NCI-H2196 treated with DMSO at 0.1 percent for 48 hours (cell line): ENCODE data around the gene PCP4L1.
"Not testable (repeated sequence)": the region's sequence is repeated elsewhere in the genome, so short reads cannot be mapped to it uniquely, and the experiment has no call there.

Experiments
- DNase-seq: peaks from one replicate; lab custom pipeline; 2025; ENCODE audit not compliant: unreplicated experiment; lab: John Stamatoyannopoulos, UW

Gene PCP4L1

GRCh38 chr1:161314201-161314981 lies 55.8 kb downstream of the PCP4L1 start, which contains the start of gene SDHC:
SDHC (plus strand) TSS chr1:161314381; CDS start chr1:161314406, 25 bp downstream.
- peak; percentile 80 for DNase-seq

GRCh38 chr1:161315841-161316674 lies 57.5 kb downstream of the PCP4L1 start:
- not testable (repeated sequence) for DNase-seq

- no peak for DNase-seq
Observed at GRCh38 chr1:161324020-161324419, 65.5 kb downstream of the PCP4L1 start.

- no peak for DNase-seq
Observed at GRCh38 chr1:161330346-161330745, 71.8 kb downstream of the PCP4L1 start.

GRCh38 chr1:161333166-161333565 lies 74.6 kb downstream of the PCP4L1 start:
- DNase-seq, result no peak
